ENCODE results near the gene NRCAM.

GRCh38 chr7:108129018-108129965 is 326.9 kb downstream of the NRCAM start:
- TF ChIP-seq, protein P1, sequence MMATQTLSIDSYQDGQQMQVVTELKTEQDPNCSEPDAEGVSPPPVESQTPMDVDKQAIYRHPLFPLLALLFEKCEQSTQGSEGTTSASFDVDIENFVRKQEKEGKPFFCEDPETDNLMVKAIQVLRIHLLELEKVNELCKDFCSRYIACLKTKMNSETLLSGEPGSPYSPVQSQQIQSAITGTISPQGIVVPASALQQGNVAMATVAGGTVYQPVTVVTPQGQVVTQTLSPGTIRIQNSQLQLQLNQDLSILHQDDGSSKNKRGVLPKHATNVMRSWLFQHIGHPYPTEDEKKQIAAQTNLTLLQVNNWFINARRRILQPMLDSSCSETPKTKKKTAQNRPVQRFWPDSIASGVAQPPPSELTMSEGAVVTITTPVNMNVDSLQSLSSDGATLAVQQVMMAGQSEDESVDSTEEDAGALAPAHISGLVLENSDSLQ (IDR thresholded peaks at IDR 0.05), result no peak
- TF ChIP-seq BHLHE40 (IDR thresholded peaks at IDR 0.05; ENCODE audit: borderline replicate concordance), result no peak
- TF ChIP-seq SP1 (IDR thresholded peaks at IDR 0.05), result no peak
- TF ChIP-seq FOXM1 (IDR thresholded peaks at IDR 0.05; ENCODE audit: borderline replicate concordance), result no peak
- no peak for TF ChIP-seq NFRKB (IDR thresholded peaks at IDR 0.05)
- no peak for TF ChIP-seq TARDBP (IDR thresholded peaks at IDR 0.05)
- TF ChIP-seq FOXA1 (IDR thresholded peaks at IDR 0.05), result no peak
- no peak for TF ChIP-seq SUZ12 (IDR thresholded peaks at IDR 0.05)
- TF ChIP-seq ZNF384 (IDR thresholded peaks at IDR 0.05), result no peak
- no peak for TF ChIP-seq FOXK2 (IDR thresholded peaks at IDR 0.05)
- no peak for TF ChIP-seq ARNT (IDR thresholded peaks at IDR 0.05)
